CD4-positive, alpha-beta memory T cell (primary cell): ENCODE measurements around the gene GADL1. TPM values are rescaled to one million over a fixed set of nuclear protein-coding genes. Genes with fewer than 3 reads are reported as not detected.

ENCODE experiments used
- CTCF ChIA-PET: fragments of 350-600 bp; sonication (Branson Sonifier 250); formaldehyde crosslinking; loops from one replicate; lab custom pipeline; 2021; ENCODE audit warnings: inconsistent platforms; ENCODE audit not compliant: partially characterized antibody; lab: Charles Lee
- POLR2A ChIA-PET: fragments of 350-600 bp; sonication (Branson Sonifier 250); formaldehyde crosslinking; loops from one replicate; lab custom pipeline; 2021; ENCODE audit not compliant: partially characterized antibody; lab: Charles Lee
- DNase-seq, 5 donors: peaks; one replicate each; pipeline versions ENCODE4 v3.0.0 to v3.0.0-alpha.2; 2020 to 2022; ENCODE audit warnings: mixed read lengths in 1 of 5
- H3K27ac ChIP-seq: one replicate; pipeline ENCODE4 v1.7.0; 2013; ENCODE audit warnings: low read depth, low read length
- H3K27me3 ChIP-seq: 2 replicates; pipeline ENCODE4 v1.7.0; 2013; ENCODE audit warnings: mild to moderate bottlenecking, low read length, moderate library complexity; ENCODE audit not compliant: insufficient read depth
- H3K36me3 ChIP-seq: 2 replicates; pipeline ENCODE4 v1.7.0; 2013; ENCODE audit warnings: mild to moderate bottlenecking, low read length, moderate library complexity; ENCODE audit not compliant: insufficient read depth
- H3K4me1 ChIP-seq: 2 replicates; pipeline ENCODE4 v1.7.0; 2013; ENCODE audit warnings: mild to moderate bottlenecking, low read length, moderate library complexity; ENCODE audit not compliant: insufficient read depth
- H3K4me3 ChIP-seq, 2 donors: one replicate each; pipeline ENCODE4 v1.7.0; 2013; ENCODE audit warnings: low read length in 2 of 2, mild to moderate bottlenecking in 1 of 2
- H3K9me3 ChIP-seq, 2 donors: one replicate each; pipeline ENCODE4 v1.7.0; 2013; ENCODE audit warnings: low read length in 2 of 2, control low read depth in 1 of 2; ENCODE audit not compliant: control insufficient read depth in 1 of 2
- H3K27ac Mint-ChIP-seq, 7 donors: one replicate each; pipeline ENCODE4 v1.8.0; 2020 to 2021; ENCODE audit warnings: mixed read lengths in 7 of 7, mild to moderate bottlenecking in 6 of 7, inconsistent platforms in 3 of 7, moderate library complexity in 3 of 7
- H3K27me3 Mint-ChIP-seq, 2 donors: one replicate each; pipeline ENCODE4 v1.8.0; 2020 to 2021; ENCODE audit warnings: mixed read lengths in 2 of 2
- H3K36me3 Mint-ChIP-seq, 2 donors: one replicate each; pipeline ENCODE4 v1.8.0; 2020 to 2021; ENCODE audit warnings: mixed read lengths in 2 of 2, inconsistent platforms in 1 of 2, mild to moderate bottlenecking in 1 of 2
- H3K4me1 Mint-ChIP-seq, 4 donors: one replicate each; pipeline ENCODE4 v1.8.0; 2020 to 2021; ENCODE audit warnings: mixed read lengths in 4 of 4, mild to moderate bottlenecking in 1 of 4
- H3K4me3 Mint-ChIP-seq, 8 donors: one replicate each; pipeline ENCODE4 v1.8.0; 2020 to 2021; ENCODE audit warnings: mixed read lengths in 8 of 8, mild to moderate bottlenecking in 7 of 8, moderate library complexity in 6 of 8, inconsistent platforms in 3 of 8
- H3K9me3 Mint-ChIP-seq, 8 donors: one replicate each; pipeline ENCODE4 v1.8.0; 2020 to 2021; ENCODE audit warnings: mixed read lengths in 8 of 8, mild to moderate bottlenecking in 5 of 8, inconsistent platforms in 3 of 8, moderate library complexity in 1 of 8
- intact Hi-C: fragments of 100-400 bp; cut with micrococcal nuclease; formaldehyde crosslinking; loops from one replicate; pipeline ENCODE4 v1.15.1; 2023
- polyA plus RNA-seq, 2 donors: library from polyadenylated mRNA; unstranded; fragments of 300-500 nt; fragmentation: Illumina TruSeq; gene quantifications; one replicate each; pipeline ENCODE4 v1.2.3, GENCODE V29; 2021
- total RNA-seq, 2 experiments: library from RNA; stranded (reverse); gene quantifications; one replicate each; pipeline ENCODE4 v1.2.3, GENCODE V29; 2021

The GADL1 gene
- total and polyA plus RNA-seq, 4 experiments from 2014 or later, result not detected

DNA sequence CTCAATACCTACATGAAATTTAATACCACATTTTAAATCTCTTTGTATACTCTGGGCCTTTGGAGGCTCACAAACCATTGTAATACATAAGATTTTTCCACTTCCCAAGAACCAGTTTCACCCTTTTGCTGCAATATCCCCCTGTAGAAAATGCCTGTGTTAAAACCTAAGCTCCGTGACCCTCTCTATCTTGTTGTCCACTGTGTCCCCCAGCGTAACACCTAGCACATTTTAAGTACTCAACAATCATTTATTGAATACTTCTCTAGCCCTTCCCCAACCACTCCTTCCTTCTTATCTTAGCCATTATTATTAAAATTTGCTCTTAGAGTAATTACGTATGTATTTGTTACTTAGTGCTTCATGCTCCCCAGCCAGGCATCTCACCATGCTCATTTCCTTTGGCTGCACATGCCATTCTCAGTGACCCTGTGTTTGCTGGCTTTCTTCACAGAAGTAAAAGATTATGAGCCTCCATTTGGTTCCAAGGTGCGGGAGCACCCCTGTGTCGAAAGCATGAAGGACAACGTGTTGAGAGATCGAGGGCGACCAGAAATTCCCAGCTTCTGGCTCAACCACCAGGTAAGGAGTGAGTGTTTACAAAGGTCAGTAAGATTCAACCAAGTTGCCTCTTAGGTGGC is 206.4 kb downstream of the GADL1 start:
- no peak overlapping the region for H3K27ac ChIP-seq
- Mint-ChIP-seq H3K36me3 (peaks cover 74 to 88% of the 10 kb centered on the region in 2 donors), H3K9me3 (no peaks in the 10 kb centered on the region), H3K27ac (peak overlapping the region; percentile 19 to 91 (median 69)), H3K4me1 (peaks cover 55 to 90% (median 72%) of the 10 kb centered on the region in 4 donors), H3K4me3 (peak overlapping the region in 2 of 8 donors; percentile 19 to 29), H3K27me3 (no peaks in the 10 kb centered on the region)
- no peaks in the 10 kb centered on the region for H3K9me3 ChIP-seq
- no peak overlapping the region for H3K4me3 ChIP-seq
- peaks cover 75% of the 10 kb centered on the region for H3K4me1 ChIP-seq
- no peak for DNase-seq
- intact Hi-C loops, result no loop called here
- H3K27me3 ChIP-seq, result no peaks in the 10 kb centered on the region
- peaks cover 53% of the 10 kb centered on the region for H3K36me3 ChIP-seq
- CTCF ChIA-PET, result no interaction called here
- POLR2A ChIA-PET, result interaction anchor here (1.2 to 2.3 kb wide), 7 partner anchors 8 to 82 kb away, joined by 3 to 8 read pairs (median 5); partner anchors contain the start of gene TGFBR2

DNA sequence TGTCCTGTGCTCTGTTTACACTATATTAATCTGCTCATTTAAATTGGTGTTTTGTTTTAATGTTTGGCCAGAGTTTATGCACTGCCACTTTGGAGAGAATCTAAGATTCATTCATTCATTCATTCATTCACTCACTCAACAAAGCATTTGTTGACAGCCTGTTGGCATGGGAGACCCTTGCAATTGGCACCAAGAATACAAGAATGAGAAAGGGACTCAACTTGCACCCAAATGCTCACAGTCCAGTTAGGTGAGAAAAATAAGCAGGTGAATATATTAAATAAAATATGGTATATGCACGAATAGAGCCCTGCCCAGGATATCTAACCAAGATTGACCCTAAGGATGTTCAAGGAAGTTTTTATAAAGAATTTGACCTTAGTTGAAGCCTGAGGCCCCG is 207.7 kb downstream of the GADL1 start:
- H3K27me3 ChIP-seq, result no peaks in the 10 kb centered on the region
- H3K4me3 ChIP-seq, result no peak overlapping the region
- H3K4me3 Mint-ChIP-seq, result no peak overlapping the region
- no peak overlapping the region for H3K27ac ChIP-seq
- DNase-seq, result no peak
- no peaks in the 10 kb centered on the region for H3K9me3 Mint-ChIP-seq
- H3K27me3 Mint-ChIP-seq, result no peaks in the 10 kb centered on the region
- ChIA-PET POLR2A (interaction anchor here (1.0 to 3.5 kb wide), 2 partner anchors 21 to 44 kb away, joined by 3 to 12 read pairs; no protein-coding TSS in a partner anchor), CTCF (no interaction called here)
- H3K9me3 ChIP-seq, result no peaks in the 10 kb centered on the region
- peak overlapping the region; percentile 3 to 85 (median 19) for H3K27ac Mint-ChIP-seq
- peaks cover 43% of the 10 kb centered on the region for H3K36me3 ChIP-seq
- H3K4me1 Mint-ChIP-seq, result peaks cover 58 to 93% (median 76%) of the 10 kb centered on the region in 4 donors
- intact Hi-C loops, result no loop called here
- peaks cover 87% of the 10 kb centered on the region for H3K4me1 ChIP-seq
- peaks cover 72 to 84% of the 10 kb centered on the region in 2 donors for H3K36me3 Mint-ChIP-seq

DNA sequence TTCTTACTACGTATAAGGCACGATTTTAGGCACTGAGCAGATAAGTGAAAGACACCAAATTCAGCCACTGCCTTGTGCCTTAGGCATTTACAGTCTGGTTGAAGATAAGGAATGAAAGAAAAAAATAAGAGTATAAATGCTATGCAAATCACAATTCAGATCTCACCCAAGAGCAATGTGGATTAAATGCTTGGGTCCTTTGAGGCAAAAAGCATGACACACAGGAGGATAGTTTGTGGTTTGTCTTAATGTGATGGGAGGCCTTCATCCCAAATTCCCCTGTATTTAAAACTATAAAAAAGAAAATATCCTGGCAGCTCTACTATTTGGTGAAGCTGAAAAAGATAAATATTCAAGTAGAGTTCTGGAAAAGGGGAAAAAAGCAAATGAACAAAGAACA is 208.3 kb downstream of the GADL1 start:
- Histone ChIP-seq H3K4me3 (no peak overlapping the region), H3K9me3 (no peaks in the 10 kb centered on the region), H3K27me3 (no peaks in the 10 kb centered on the region), H3K36me3 (peaks cover 43% of the 10 kb centered on the region), H3K27ac (no peak overlapping the region), H3K4me1 (peaks cover 93% of the 10 kb centered on the region)
- no peak overlapping the region for H3K4me3 Mint-ChIP-seq
- DNase-seq, result no peak
- H3K36me3 Mint-ChIP-seq, result peaks cover 75 to 84% of the 10 kb centered on the region in 2 donors
- H3K4me1 Mint-ChIP-seq, result peaks cover 63 to 94% (median 79%) of the 10 kb centered on the region in 4 donors
- no peaks in the 10 kb centered on the region for H3K27me3 Mint-ChIP-seq
- H3K9me3 Mint-ChIP-seq, result no peaks in the 10 kb centered on the region
- ChIA-PET CTCF (interaction anchor here (0.9 to 2.1 kb wide), 5 partner anchors 15 to 485 kb away, joined by 3 to 7 read pairs (median 3); no protein-coding TSS in a partner anchor), POLR2A (interaction anchor here (1.0 to 3.5 kb wide), 3 partner anchors 9 to 44 kb away, joined by 3 to 12 read pairs (median 3); no protein-coding TSS in a partner anchor)
- H3K27ac Mint-ChIP-seq, result peak overlapping the region; percentile 8 to 64 (median 13)
- intact Hi-C loops, result no loop called here

DNA sequence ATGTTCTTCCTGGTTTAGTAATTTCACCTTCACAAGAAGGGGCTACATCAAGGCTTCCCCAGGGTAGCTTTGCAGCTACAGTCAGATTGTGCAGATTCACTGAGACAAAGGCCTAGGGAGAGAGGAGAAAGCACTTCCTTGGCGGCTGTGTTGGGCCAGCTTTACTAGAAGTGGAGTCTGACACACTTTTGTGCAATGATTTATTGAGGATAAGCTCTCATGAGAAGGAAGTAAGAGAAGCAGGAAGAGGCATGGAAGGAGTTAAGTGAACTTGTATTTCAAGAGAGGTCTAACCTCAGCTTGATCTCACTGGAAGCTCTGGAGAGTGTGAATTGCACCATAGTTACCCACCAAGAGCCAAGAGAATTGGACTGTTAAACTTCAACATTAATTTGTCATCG is 209.2 kb downstream of the GADL1 start:
- no peaks in the 10 kb centered on the region for H3K27me3 ChIP-seq
- CTCF ChIA-PET, result interaction anchor here (0.9 to 2.7 kb wide), 9 partner anchors 8 to 486 kb away, joined by 3 to 10 read pairs (median 4); no protein-coding TSS in a partner anchor
- no peaks in the 10 kb centered on the region for H3K9me3 ChIP-seq
- no peak for DNase-seq
- Mint-ChIP-seq H3K4me3 (peak overlapping the region in 3 of 8 donors; percentile 3 to 42 (median 17)), H3K36me3 (peaks cover 76 to 83% of the 10 kb centered on the region in 2 donors), H3K9me3 (no peaks in the 10 kb centered on the region), H3K27me3 (no peaks in the 10 kb centered on the region), H3K4me1 (peaks cover 66 to 94% (median 80%) of the 10 kb centered on the region in 4 donors), H3K27ac (peak overlapping the region; percentile 9 to 93 (median 65))
- POLR2A ChIA-PET, result interaction anchor here (0.6 to 3.5 kb wide), 5 partner anchors 8 to 40 kb away, joined by 3 to 12 read pairs (median 3); no protein-coding TSS in a partner anchor
- H3K4me1 ChIP-seq, result peaks cover 91% of the 10 kb centered on the region
- peaks cover 34% of the 10 kb centered on the region for H3K36me3 ChIP-seq
- H3K27ac ChIP-seq, result no peak overlapping the region
- intact Hi-C loops, result no loop called here
- H3K4me3 ChIP-seq, result no peak overlapping the region

DNA sequence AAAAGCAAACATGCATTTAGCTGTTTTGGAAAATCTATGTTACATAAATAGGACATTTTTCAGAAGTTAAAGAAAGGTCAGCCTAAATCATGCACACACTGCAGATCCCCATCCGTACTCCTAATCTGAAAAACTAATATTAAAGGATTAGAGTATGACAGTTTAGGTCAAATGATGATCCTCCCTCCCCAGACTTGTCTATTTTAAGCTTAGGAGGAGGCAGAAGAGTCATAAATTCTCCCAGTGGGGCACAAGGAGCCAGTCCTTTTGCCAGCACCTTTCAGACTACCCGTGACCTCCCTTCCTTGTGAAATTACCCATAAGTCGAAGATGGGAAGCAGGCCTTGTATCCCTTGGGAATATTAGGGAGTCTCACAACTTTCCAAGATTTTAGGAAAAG is 210.1 kb downstream of the GADL1 start:
- Histone ChIP-seq H3K4me1 (peaks cover 86% of the 10 kb centered on the region), H3K9me3 (no peaks in the 10 kb centered on the region), H3K36me3 (peaks cover 30% of the 10 kb centered on the region), H3K27me3 (no peaks in the 10 kb centered on the region), H3K4me3 (no peak overlapping the region), H3K27ac (no peak overlapping the region)
- H3K9me3 Mint-ChIP-seq, result no peaks in the 10 kb centered on the region
- H3K4me1 Mint-ChIP-seq, result peaks cover 66 to 97% (median 83%) of the 10 kb centered on the region in 4 donors
- DNase-seq, result no peak
- intact Hi-C loops, result no loop called here
- peak overlapping the region in 2 of 8 donors; percentile 4 to 14 for H3K4me3 Mint-ChIP-seq
- ChIA-PET CTCF (interaction anchor here (1.2 to 2.7 kb wide), 4 partner anchors 9 to 485 kb away, joined by 4 to 10 read pairs (median 6); no protein-coding TSS in a partner anchor), POLR2A (interaction anchor here (0.7 to 3.5 kb wide), 4 partner anchors 18 to 359 kb away, joined by 3 to 12 read pairs (median 3); no protein-coding TSS in a partner anchor)
- peaks cover 74 to 82% of the 10 kb centered on the region in 2 donors for H3K36me3 Mint-ChIP-seq
- H3K27ac Mint-ChIP-seq, result peak overlapping the region; percentile 54 to 93 (median 80)
- no peaks in the 10 kb centered on the region for H3K27me3 Mint-ChIP-seq

DNA sequence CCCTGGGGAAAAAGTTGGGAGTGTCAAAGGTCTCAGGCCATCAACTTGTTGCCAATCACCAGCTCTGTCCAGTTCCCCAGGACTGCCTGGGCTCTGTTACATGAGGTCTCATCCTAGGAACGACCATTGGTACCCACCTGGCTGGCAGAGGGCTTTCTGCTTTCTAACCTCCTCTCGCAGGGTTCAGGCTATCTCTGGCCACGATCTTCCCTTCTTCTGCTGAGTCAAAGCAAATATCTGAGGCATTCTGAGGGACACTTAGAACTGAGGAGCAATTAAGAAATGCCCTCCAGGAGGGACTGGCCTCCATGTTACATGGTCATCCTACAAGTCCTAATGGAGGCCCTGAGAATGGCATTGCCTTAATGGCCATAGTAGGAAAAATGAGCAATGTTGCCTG is 210.7 kb downstream of the GADL1 start:
- peak overlapping the region in 5 of 8 donors; percentile 7 to 71 (median 50) for H3K4me3 Mint-ChIP-seq
- Histone ChIP-seq H3K4me3 (no peak overlapping the region), H3K9me3 (no peaks in the 10 kb centered on the region), H3K27ac (no peak overlapping the region), H3K27me3 (no peaks in the 10 kb centered on the region), H3K4me1 (peaks cover 86% of the 10 kb centered on the region), H3K36me3 (peaks cover 30% of the 10 kb centered on the region)
- intact Hi-C loops, result no loop called here
- no peak for DNase-seq
- peak overlapping the region; percentile 32 to 93 (median 80) for H3K27ac Mint-ChIP-seq
- ChIA-PET CTCF (interaction anchor here (2.7 kb wide), 1 partner anchor 10 kb away, joined by 10 read pairs; no protein-coding TSS in a partner anchor), POLR2A (interaction anchor here (1.4 to 3.5 kb wide), 2 partner anchors 18 to 26 kb away, joined by 3 to 12 read pairs; no protein-coding TSS in a partner anchor)
- peaks cover 74 to 82% of the 10 kb centered on the region in 2 donors for H3K36me3 Mint-ChIP-seq
- H3K4me1 Mint-ChIP-seq, result peaks cover 66 to 97% (median 83%) of the 10 kb centered on the region in 4 donors
- H3K9me3 Mint-ChIP-seq, result no peaks in the 10 kb centered on the region
- H3K27me3 Mint-ChIP-seq, result no peaks in the 10 kb centered on the region
